HepG2 (cell line): ENCODE data around the gene TNFRSF6B. TPM values are rescaled to one million over a fixed set of nuclear protein-coding genes. Genes with fewer than 3 reads are reported as not detected.

ENCODE experiments used
- AKAP8 ChIP-seq: sonication (generic); formaldehyde crosslinking; IDR thresholded peaks from 2 replicates; pipeline ENCODE4 v1.5.1; 2020; ENCODE audit warnings: mild to moderate bottlenecking, missing genetic modification reagents
- HBP1 ChIP-seq: IDR thresholded peaks from 2 replicates; pipeline ENCODE4 v1.6.1; 2016; ENCODE audit warnings: low read depth, control low read depth
- HNRNPUL1 ChIP-seq: fragments of 200-400 bp; formaldehyde crosslinking; IDR thresholded peaks from 2 replicates; pipeline ENCODE4 v1.6.1; 2017; ENCODE audit warnings: low read depth, mild to moderate bottlenecking, low read length, moderate library complexity
- MED13 ChIP-seq: sonication (generic); formaldehyde crosslinking; IDR thresholded peaks from 2 replicates; pipeline ENCODE4 v1.5.0; 2020; ENCODE audit warnings: missing genetic modification reagents
- NR2F2 ChIP-seq: IDR thresholded peaks from 2 replicates; pipeline ENCODE4 v1.6.1; 2012; ENCODE audit warnings: low read depth, inconsistent platforms, borderline replicate concordance
- NR3C1 ChIP-seq: sonication (generic); formaldehyde crosslinking; IDR thresholded peaks from 2 replicates; pipeline ENCODE4 v1.4.0; 2020; ENCODE audit warnings: missing genetic modification reagents
- POGZ ChIP-seq: sonication (generic); formaldehyde crosslinking; IDR thresholded peaks from 2 replicates; pipeline ENCODE4 v1.4.0; 2020; ENCODE audit warnings: mild to moderate bottlenecking, missing genetic modification reagents
- SETDB1 ChIP-seq: sonication (generic); formaldehyde crosslinking; IDR thresholded peaks from 2 replicates; pipeline ENCODE4 v1.5.1; 2020; ENCODE audit warnings: missing genetic modification reagents, mild to moderate bottlenecking, borderline replicate concordance
- SMYD3 ChIP-seq: sonication (generic); formaldehyde crosslinking; IDR thresholded peaks from 2 replicates; pipeline ENCODE4 v1.8.1; 2023; ENCODE audit warnings: mild to moderate bottlenecking, missing genetic modification reagents
- STAT6 ChIP-seq: sonication (generic); formaldehyde crosslinking; IDR thresholded peaks from 2 replicates; pipeline ENCODE4 v1.4.0; 2020; ENCODE audit warnings: missing genetic modification reagents, mild to moderate bottlenecking, borderline replicate concordance
- TOE1 ChIP-seq: sonication (generic); formaldehyde crosslinking; IDR thresholded peaks from 2 replicates; pipeline ENCODE4 v1.4.0; 2020; ENCODE audit warnings: mild to moderate bottlenecking, missing genetic modification reagents
- ZNF232 ChIP-seq: sonication (generic); formaldehyde crosslinking; IDR thresholded peaks from 2 replicates; pipeline ENCODE4 v1.4.0; 2020; ENCODE audit warnings: missing genetic modification reagents, borderline replicate concordance
- ZNF253 ChIP-seq: sonication (generic); formaldehyde crosslinking; IDR thresholded peaks from 2 replicates; pipeline ENCODE4 v1.8.0; 2022; ENCODE audit warnings: mild to moderate bottlenecking, missing genetic modification reagents, borderline replicate concordance
- ZNF264 ChIP-seq: sonication (generic); formaldehyde crosslinking; IDR thresholded peaks from 2 replicates; pipeline ENCODE4 v1.4.0; 2020; ENCODE audit warnings: missing genetic modification reagents
- ZNF33A ChIP-seq: sonication (generic); formaldehyde crosslinking; IDR thresholded peaks from 2 replicates; pipeline ENCODE4 v1.5.1; 2020; ENCODE audit warnings: missing genetic modification reagents, mild to moderate bottlenecking, moderate library complexity, borderline replicate concordance
- ZNF552 ChIP-seq: sonication (generic); formaldehyde crosslinking; IDR thresholded peaks from 2 replicates; pipeline ENCODE4 v1.9.0; 2022; ENCODE audit warnings: missing genetic modification reagents, mild to moderate bottlenecking, borderline replicate concordance
- ZNF652 ChIP-seq: IDR thresholded peaks from 2 replicates; pipeline ENCODE4 v1.6.1; 2016; ENCODE audit warnings: low read depth, borderline replicate concordance
- ZNF709 ChIP-seq: sonication (generic); formaldehyde crosslinking; IDR thresholded peaks from 2 replicates; pipeline ENCODE4 v1.5.0; 2020; ENCODE audit warnings: mild to moderate bottlenecking, missing genetic modification reagents
- polyA plus RNA-seq, 8 experiments: library from polyadenylated mRNA; depleted of rRNA in 3 of 8; stranded (reverse) in 7 of 8; unstranded in 1 of 8; fragments of >200 nt; fragmentation: Illumina TruSeq in 4 of 8; extraction: Trizol in 4 of 8; gene quantifications; 2 replicates each; pipeline versions ENCODE4 v1.2.1 to v1.2.3, GENCODE V29; 2011 to 2016; ENCODE audit warnings: low read depth in 4 of 8, missing spikeins in 1 of 8, mixed read lengths in 1 of 8; ENCODE audit not compliant: insufficient read depth in 1 of 8
- total RNA-seq, 5 experiments: library from RNA; depleted of rRNA; stranded (reverse); fragments of >200 nt; fragmentation: Illumina TruSeq; extraction: Trizol; gene quantifications; 2 replicates each; pipeline ENCODE4 v1.2.3, GENCODE V29; 2016; ENCODE audit warnings: low read depth in 1 of 5
- TF ChIP-seq, protein P1 (sequence below): sonication (generic); formaldehyde crosslinking; conservative IDR thresholded peaks from 2 replicates; pipeline ENCODE4 v1.5.0; 2020; ENCODE audit warnings: missing genetic modification reagents
- TF ChIP-seq, protein P2 (sequence below): sonication (generic); formaldehyde crosslinking; IDR thresholded peaks from 2 replicates; pipeline ENCODE4 v1.4.0; 2020; ENCODE audit warnings: missing genetic modification reagents, borderline replicate concordance

Gene TNFRSF6B
- total and polyA plus RNA-seq, 2 of the 13 experiments (the other 11 are each of a cell fraction or from before 2014, with no cell fraction given) = 0.24 TPM; not detected in 1

GRCh38 chr20:63744574-63745423 is 48.3 kb downstream of the TNFRSF6B start (continued):
- TF ChIP-seq ZNF232 (CRISPR knock-in tag) (no peak), ZNF652 (CRISPR knock-in tag) (no peak), ZNF552 (CRISPR knock-in tag) (no peak; the same call in 1 of the 2 replicates), SETDB1 (CRISPR knock-in tag) (no peak), SMYD3 (CRISPR knock-in tag) (no peak), ZNF709 (CRISPR knock-in tag) (no peak), HBP1 (CRISPR knock-in tag) (no peak), NR3C1 (no peak), MED13 (CRISPR knock-in tag) (no peak), NR2F2 (0 out of 2 replicates have a peak, but pooled peaks have one; percentile 3), ZNF253 (no peak), POGZ (CRISPR knock-in tag) (0 out of 2 replicates have a peak, but pooled peaks have one; percentile 8), ZNF33A (CRISPR knock-in tag) (no peak), TOE1 (CRISPR knock-in tag) (no peak), STAT6 (CRISPR knock-in tag) (no peak; the same call in 1 of the 2 replicates), AKAP8 (CRISPR knock-in tag) (no peak; the same call in 1 of the 2 replicates), HNRNPUL1 (no peak), ZNF264 (CRISPR knock-in tag) (0 out of 2 replicates have a peak, but pooled peaks have one; percentile 7)
- TF ChIP-seq, protein P1, sequence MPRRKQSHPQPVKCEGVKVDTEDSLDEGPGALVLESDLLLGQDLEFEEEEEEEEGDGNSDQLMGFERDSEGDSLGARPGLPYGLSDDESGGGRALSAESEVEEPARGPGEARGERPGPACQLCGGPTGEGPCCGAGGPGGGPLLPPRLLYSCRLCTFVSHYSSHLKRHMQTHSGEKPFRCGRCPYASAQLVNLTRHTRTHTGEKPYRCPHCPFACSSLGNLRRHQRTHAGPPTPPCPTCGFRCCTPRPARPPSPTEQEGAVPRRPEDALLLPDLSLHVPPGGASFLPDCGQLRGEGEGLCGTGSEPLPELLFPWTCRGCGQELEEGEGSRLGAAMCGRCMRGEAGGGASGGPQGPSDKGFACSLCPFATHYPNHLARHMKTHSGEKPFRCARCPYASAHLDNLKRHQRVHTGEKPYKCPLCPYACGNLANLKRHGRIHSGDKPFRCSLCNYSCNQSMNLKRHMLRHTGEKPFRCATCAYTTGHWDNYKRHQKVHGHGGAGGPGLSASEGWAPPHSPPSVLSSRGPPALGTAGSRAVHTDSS = no peak
- TF ChIP-seq, protein P2, sequence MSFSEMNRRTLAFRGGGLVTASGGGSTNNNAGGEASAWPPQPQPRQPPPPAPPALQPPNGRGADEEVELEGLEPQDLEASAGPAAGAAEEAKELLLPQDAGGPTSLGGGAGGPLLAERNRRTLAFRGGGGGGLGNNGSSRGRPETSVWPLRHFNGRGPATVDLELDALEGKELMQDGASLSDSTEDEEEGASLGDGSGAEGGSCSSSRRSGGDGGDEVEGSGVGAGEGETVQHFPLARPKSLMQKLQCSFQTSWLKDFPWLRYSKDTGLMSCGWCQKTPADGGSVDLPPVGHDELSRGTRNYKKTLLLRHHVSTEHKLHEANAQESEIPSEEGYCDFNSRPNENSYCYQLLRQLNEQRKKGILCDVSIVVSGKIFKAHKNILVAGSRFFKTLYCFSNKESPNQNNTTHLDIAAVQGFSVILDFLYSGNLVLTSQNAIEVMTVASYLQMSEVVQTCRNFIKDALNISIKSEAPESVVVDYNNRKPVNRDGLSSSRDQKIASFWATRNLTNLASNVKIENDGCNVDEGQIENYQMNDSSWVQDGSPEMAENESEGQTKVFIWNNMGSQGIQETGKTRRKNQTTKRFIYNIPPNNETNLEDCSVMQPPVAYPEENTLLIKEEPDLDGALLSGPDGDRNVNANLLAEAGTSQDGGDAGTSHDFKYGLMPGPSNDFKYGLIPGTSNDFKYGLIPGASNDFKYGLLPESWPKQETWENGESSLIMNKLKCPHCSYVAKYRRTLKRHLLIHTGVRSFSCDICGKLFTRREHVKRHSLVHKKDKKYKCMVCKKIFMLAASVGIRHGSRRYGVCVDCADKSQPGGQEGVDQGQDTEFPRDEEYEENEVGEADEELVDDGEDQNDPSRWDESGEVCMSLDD (CRISPR knock-in tag) = no peak
